A549 (cell line): ENCODE measurements around the gene FOXJ3. TPM values are rescaled to one million over a fixed set of nuclear protein-coding genes. Genes with fewer than 3 reads are reported as not detected.

Source experiments
- ATAC-seq, 2 experiments: fragments of 200-7000 bp in 1 of 2; fragments of >200 bp in 1 of 2; cut with Nextera tagmentation in 1 of 2; cut with Tn5 transposase in 1 of 2; 3 replicates each; pipeline versions ENCODE4 v1.8.0 to v1.9.1; 2018 to 2020; ENCODE audit warnings: mild to moderate bottlenecking in 1 of 2, moderate library complexity in 1 of 2
- CTCF ChIA-PET: fragments of 300-600 bp; sonication (Branson Sonifier 250); formaldehyde crosslinking; extraction: SDS; loops from one replicate; lab custom pipeline; 2021; ENCODE audit warnings: antibody characterized with exemption, inconsistent platforms; lab: Yijun Ruan, JAX
- POLR2A ChIA-PET: fragments of 350-600 bp; formaldehyde crosslinking; extraction: SDS; loops from one replicate; lab custom pipeline; 2021; ENCODE audit warnings: antibody characterized with exemption, inconsistent platforms; lab: Yijun Ruan, JAX
- DNase-seq, 2 experiments: peaks; one replicate each; pipeline versions ENCODE4 v3.0.0 to v3.0.0-alpha.2; 2011 to 2016; ENCODE audit warnings: low read depth in 1 of 2, low spot score in 1 of 2
- FAIRE-seq: peaks from 2 replicates; lab custom pipeline; 2011; peaks lifted over from hg19 to GRCh38; lab: Jason Lieb, UNC
- H3K27ac ChIP-seq, 2 experiments: fragments of >200 bp; sonication (Bioruptor Twin); formaldehyde crosslinking; 3 replicates each; pipeline ENCODE4 v1.5.1; 2016 to 2017
- H3K4me1 ChIP-seq: fragments of >200 bp; sonication (Bioruptor Twin); formaldehyde crosslinking; 3 replicates; pipeline ENCODE4 v1.6.1; 2016
- H3K4me2 ChIP-seq: fragments of >200 bp; sonication (Bioruptor Twin); formaldehyde crosslinking; 3 replicates; pipeline ENCODE4 v1.6.1; 2016
- H3K4me3 ChIP-seq: fragments of >200 bp; sonication (Bioruptor Twin); formaldehyde crosslinking; 3 replicates; pipeline ENCODE4 v1.5.1; 2016
- H3K9me3 ChIP-seq: fragments of >200 bp; sonication (Bioruptor Twin); formaldehyde crosslinking; 3 replicates; pipeline ENCODE4 v1.6.1; 2016
- CBX8 ChIP-seq: fragments of 200-600 bp; sonication (generic); IDR thresholded peaks from 2 replicates; pipeline ENCODE4 v1.6.1; 2016
- CEBPB ChIP-seq, 2 experiments: fragments of >200 bp in 1 of 2; sonication (Bioruptor Twin) in 1 of 2; formaldehyde crosslinking in 1 of 2; IDR thresholded peaks; 2 replicates each; pipeline ENCODE4 v1.6.1; 2012 to 2016
- CTCF ChIP-seq: fragments of >200 bp; sonication (Bioruptor Twin); formaldehyde crosslinking; IDR thresholded peaks from 3 replicates; pipeline ENCODE4 v1.5.1; 2016
- E2F6 ChIP-seq: IDR thresholded peaks from 2 replicates; pipeline ENCODE4 v1.6.1; 2012; ENCODE audit warnings: low read depth, borderline replicate concordance
- EHF ChIP-seq: fragments of 250-450 bp; sonication (Bioruptor Pico); IDR thresholded peaks from 2 replicates; pipeline ENCODE4 v1.5.0; 2020; ENCODE audit warnings: mild to moderate bottlenecking
- EHMT2 ChIP-seq: fragments of 200-600 bp; sonication (generic); IDR thresholded peaks from 2 replicates; pipeline ENCODE4 v1.6.1; 2016; ENCODE audit warnings: antibody characterized with exemption, low read depth, mild to moderate bottlenecking, moderate library complexity
- EP300 ChIP-seq, 2 experiments: fragments of >200 bp; sonication (Bioruptor Twin); formaldehyde crosslinking; IDR thresholded peaks; 2 replicates in 1 of 2; 3 replicates in 1 of 2; pipeline ENCODE4 v1.6.1; 2016 to 2017
- GATA3 ChIP-seq: IDR thresholded peaks from 2 replicates; pipeline ENCODE4 v1.6.1; 2012; ENCODE audit warnings: borderline replicate concordance
- HDAC2 ChIP-seq: fragments of 200-600 bp; sonication (generic); IDR thresholded peaks from 2 replicates; pipeline ENCODE4 v1.6.1; 2016
- HOXA7 ChIP-seq: fragments of 250-450 bp; sonication (Bioruptor Pico); IDR thresholded peaks from 2 replicates; pipeline ENCODE4 v1.5.0; 2020; ENCODE audit warnings: mild to moderate bottlenecking, moderate library complexity
- HOXB13 ChIP-seq: fragments of 250-450 bp; sonication (Bioruptor Pico); IDR thresholded peaks from 2 replicates; pipeline ENCODE4 v1.5.0; 2020; ENCODE audit warnings: low read depth, mild to moderate bottlenecking, moderate library complexity
- KDM1A ChIP-seq: fragments of 200-600 bp; sonication (generic); IDR thresholded peaks from 2 replicates; pipeline ENCODE4 v1.6.1; 2016; ENCODE audit warnings: low read depth, mild to moderate bottlenecking
- MAFK ChIP-seq: fragments of 450-650 bp; IDR thresholded peaks from 2 replicates; pipeline ENCODE4 v1.6.1; 2014; ENCODE audit not compliant: partially characterized antibody
- MAZ ChIP-seq: fragments of 150-350 bp; IDR thresholded peaks from 2 replicates; pipeline ENCODE4 v1.6.1; 2014; ENCODE audit warnings: antibody characterized with exemption, low read depth, low read length, borderline replicate concordance
- MYC ChIP-seq: IDR thresholded peaks from 2 replicates; pipeline ENCODE4 v1.6.1; 2012; ENCODE audit warnings: mild to moderate bottlenecking, inconsistent platforms, low read length, improper control_type of control experiment, borderline replicate concordance
- NFE2L2 ChIP-seq: fragments of 150-350 bp; conservative IDR thresholded peaks from 2 replicates; pipeline ENCODE4 v1.6.1; 2014; ENCODE audit warnings: low read length
- NPAS2 ChIP-seq: fragments of 250-450 bp; sonication (Bioruptor Pico); IDR thresholded peaks from 2 replicates; pipeline ENCODE4 v1.8.0; 2022; ENCODE audit warnings: mild to moderate bottlenecking, moderate library complexity, borderline replicate concordance
- NR3C1 ChIP-seq: fragments of >200 bp; sonication (Bioruptor Twin); formaldehyde crosslinking; IDR thresholded peaks from 3 replicates; pipeline ENCODE4 v1.6.1; 2017
- PBX3 ChIP-seq: IDR thresholded peaks from 2 replicates; pipeline ENCODE4 v1.6.1; 2012
- PHF8 ChIP-seq: fragments of 200-600 bp; sonication (generic); IDR thresholded peaks from 2 replicates; pipeline ENCODE4 v1.6.1; 2016; ENCODE audit warnings: low read depth, mild to moderate bottlenecking, antibody characterized with exemption, moderate library complexity, borderline replicate concordance
- POLR2AphosphoS2 ChIP-seq: conservative IDR thresholded peaks from 2 replicates; pipeline ENCODE4 v1.6.1; 2012; ENCODE audit warnings: low read length, improper control_type of control experiment, inconsistent platforms
- RAD21 ChIP-seq, 2 experiments: fragments of >200 bp in 1 of 2; sonication (Bioruptor Twin) in 1 of 2; formaldehyde crosslinking in 1 of 2; IDR thresholded peaks in 1 of 2; conservative IDR thresholded peaks in 1 of 2; 2 replicates in 1 of 2; 3 replicates in 1 of 2; pipeline ENCODE4 v1.6.1; 2012 to 2018; ENCODE audit warnings: inconsistent platforms in 1 of 2
- REST ChIP-seq: fragments of 200-600 bp; sonication (generic); IDR thresholded peaks from 2 replicates; pipeline ENCODE4 v1.6.1; 2016; ENCODE audit warnings: antibody characterized with exemption, mild to moderate bottlenecking, moderate library complexity
- TFCP2L1 ChIP-seq: fragments of 250-450 bp; sonication (Bioruptor Pico); IDR thresholded peaks from 2 replicates; pipeline ENCODE4 v1.5.0; 2021; ENCODE audit warnings: mild to moderate bottlenecking
- TP53 ChIP-seq: fragments of 250-450 bp; sonication (Bioruptor Pico); IDR thresholded peaks from 2 replicates; pipeline ENCODE4 v1.5.0; 2021; ENCODE audit warnings: mild to moderate bottlenecking, moderate library complexity
- USF2 ChIP-seq: fragments of 450-650 bp; IDR thresholded peaks from 2 replicates; pipeline ENCODE4 v1.6.1; 2014; ENCODE audit warnings: antibody characterized with exemption
- ZNF302 ChIP-seq: fragments of 250-450 bp; sonication (Bioruptor Pico); IDR thresholded peaks from 2 replicates; pipeline ENCODE4 v1.9.0; 2021; ENCODE audit warnings: inconsistent platforms, mild to moderate bottlenecking, moderate library complexity
- WGBS: methylation state at CpG from one replicate; pipeline ENCODE4 v1.1.6; 2017; ENCODE audit errors: missing lambda C conversion rate; 5-methylcytosine and 5-hydroxymethylcytosine counted together
- polyA plus RNA-seq, 4 experiments: library from polyadenylated mRNA; depleted of rRNA in 3 of 4; stranded (reverse); fragments of >200 nt; fragmentation: RNase III in 1 of 4; extraction: RNeasy Plus Mini Kit Qiagen cat#74134 plus additional on column Dnase treatment in 1 of 4; gene quantifications; 2 replicates in 3 of 4; 3 replicates in 1 of 4; pipeline ENCODE4 v1.2.3, GENCODE V29; 2011 to 2017

The FOXJ3 gene
- polyA plus RNA-seq, 2 of the 4 experiments (the other 2 are of a cell fraction) = 16.8 to 45.0 TPM

GRCh38 chr1:42192106-42192505 is 142.9 kb downstream of the FOXJ3 start (continued):
- no peak for TF ChIP-seq HOXA7 (CRISPR knock-in tag)
- TF ChIP-seq, all 56 proteins: peak for 0

DNA sequence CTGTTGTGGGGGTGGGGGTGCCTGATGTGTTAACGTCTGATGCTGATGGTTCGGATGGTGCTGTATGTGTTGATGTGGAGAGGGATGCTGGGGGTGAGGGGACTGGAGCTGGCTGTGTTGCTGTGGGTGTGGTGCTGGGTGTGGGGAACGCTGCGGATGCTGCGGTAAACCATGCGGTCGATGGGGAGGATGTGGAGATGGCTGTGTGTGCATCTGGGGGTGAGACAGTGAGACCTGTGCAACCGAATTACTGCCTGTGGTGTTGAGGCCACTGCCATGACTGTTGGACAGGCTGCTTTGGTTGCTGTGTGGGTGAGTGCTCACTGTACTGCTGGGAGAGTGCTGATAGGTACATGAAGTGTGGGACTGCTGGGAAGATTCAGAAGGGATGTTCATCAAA is 143.7 kb downstream of the FOXJ3 start:
- no peak for FAIRE-seq
- CTCF ChIA-PET = no interaction called here
- Histone ChIP-seq H3K4me2 (no peak overlapping the region), H3K4me3 (no peak overlapping the region), H3K9me3 (no peaks in the 10 kb centered on the region), H3K4me1 (no peaks in the 10 kb centered on the region), H3K27ac (no peak overlapping the region)
- POLR2A ChIA-PET = no interaction called here
- TF ChIP-seq EHMT2 (no peak), MAFK (no peak), TFCP2L1 (CRISPR knock-in tag) (no peak), CBX8 (no peak), HOXB13 (no peak), NPAS2 (no peak), EHF (CRISPR knock-in tag) (no peak), PHF8 (no peak), RAD21 (conservative IDR thresholded peaks at IDR 0.05 in 1 of 2, IDR thresholded peaks at IDR 0.05 in 1 of 2) (no peak), NR3C1 (no peak)
- DNase-seq = no peak
- ATAC-seq = no peak
- 93% methylated on average over 8 of the region's 8 CpGs for whole genome bisulfite sequencing

GRCh38 chr1:42189931-42190853 is 144.8 kb downstream of the FOXJ3 start:
- POLR2A ChIA-PET = no interaction called here

More at GRCh38 chr1:42189931-42190853, 144.8 kb downstream of the FOXJ3 start:
- H3K4me2 ChIP-seq = no peak overlapping the region
- no peaks in the 10 kb centered on the region for H3K9me3 ChIP-seq
- H3K4me1 ChIP-seq = no peaks in the 10 kb centered on the region
- CTCF ChIA-PET = no interaction called here
- no peak for FAIRE-seq
- no peak for DNase-seq
- TF ChIP-seq KDM1A = no peak
- TF ChIP-seq NFE2L2 = no peak
- TF ChIP-seq PBX3 = no peak
- TF ChIP-seq ZNF302 (CRISPR knock-in tag) = no peak
- TF ChIP-seq NR3C1 = no peak
- TF ChIP-seq POLR2AphosphoS2 = no peak
- TF ChIP-seq CTCF = no peak
- TF ChIP-seq CEBPB (IDR thresholded peaks at IDR 0.05) = no peak
- no peak for TF ChIP-seq GATA3
- TF ChIP-seq EP300 (IDR thresholded peaks at IDR 0.05) = no peak
- TF ChIP-seq TP53 (CRISPR knock-in tag) = no peak
- TF ChIP-seq HDAC2 = no peak
- no peak for TF ChIP-seq E2F6
- no peak for TF ChIP-seq MAZ
- TF ChIP-seq USF2 = no peak
- TF ChIP-seq MYC = no peak
- no peak for TF ChIP-seq REST
- no peak for ATAC-seq
- no peak overlapping the region for H3K27ac ChIP-seq
- WGBS = 86% methylated on average over 6 of the region's 6 CpGs
- H3K4me3 ChIP-seq = no peak overlapping the region
